ENCODE measurements around the gene TEFM. TPM values are rescaled to one million over a fixed set of nuclear protein-coding genes. Genes with fewer than 3 reads are reported as not detected.
"Not testable (repeated sequence)": the region's sequence is repeated elsewhere in the genome, so short reads cannot be mapped to it uniquely, and the experiment has no call there.

TEFM gene
- total and polyA plus RNA-seq, 2 donors, result 16.6 to 18.7 TPM

- Histone ChIP-seq H3K36me3 (ENCODE audit: control insufficient read depth in 2 of 2, insufficient read depth in 2 of 2, low read length in 1 of 2) (no peaks in the 10 kb centered on the region), H3K27ac (ENCODE audit: low read depth in 1 of 2, low read length in 1 of 2) (no peak overlapping the region), H3K4me1 (ENCODE audit: control insufficient read depth in 2 of 2, insufficient read depth in 2 of 2, low read length in 2 of 2) (no peaks in the 10 kb centered on the region), H3K4me3 (ENCODE audit: low read length in 2 of 2) (no peak overlapping the region), H3K27me3 (ENCODE audit: control insufficient read depth in 2 of 2, insufficient read depth in 1 of 2, low read length in 1 of 2) (no peaks in the 10 kb centered on the region), H3K9me3 (ENCODE audit: control insufficient read depth in 2 of 2, insufficient read depth in 1 of 2, low read length in 1 of 2) (no peaks in the 10 kb centered on the region)
- WGBS, result 53% methylated on average over 4 of the region's 4 CpGs
- no peak for DNase-seq (ENCODE audit: low read depth in 6 of 9, low spot score in 9 of 9)
These were observed 36.5 kb upstream of the TEFM start for GRCh38 chr17:30942308-30943079.

DNA sequence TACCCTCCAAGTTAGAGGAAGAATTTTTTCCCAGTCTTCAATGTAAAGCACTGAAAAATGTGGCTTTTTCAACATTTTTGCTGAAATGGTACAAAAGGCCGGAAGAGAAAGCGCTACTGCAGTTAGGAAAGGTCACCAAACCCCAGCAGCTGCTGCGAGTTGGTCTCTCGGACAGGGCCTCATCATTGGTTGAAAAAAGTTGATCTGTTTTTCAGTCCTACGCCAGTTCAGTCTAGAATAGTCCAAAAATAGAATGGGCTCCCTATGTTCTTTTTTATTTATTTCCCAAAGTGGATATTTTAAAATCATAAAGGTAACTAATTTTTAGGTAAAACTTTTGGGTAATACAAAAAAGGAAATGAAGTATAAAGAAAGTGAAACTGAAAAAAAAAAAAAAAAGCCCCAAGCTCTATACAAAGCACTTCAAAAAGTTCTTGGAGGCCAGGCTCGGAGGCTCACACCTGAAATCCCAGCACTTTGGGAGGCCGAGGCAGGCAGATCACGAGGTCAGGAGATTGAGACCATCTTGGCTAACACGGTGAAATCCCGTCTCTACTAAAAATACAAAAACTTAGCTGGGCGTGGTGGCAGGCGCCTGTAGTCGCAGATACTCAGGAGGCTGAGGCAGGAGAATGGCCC lies 33.1 kb upstream of the TEFM start:
- DNase-seq (ENCODE audit: low read depth in 6 of 9, low spot score in 9 of 9), result no peak
- Histone ChIP-seq H3K4me1 (ENCODE audit: control insufficient read depth in 2 of 2, insufficient read depth in 2 of 2, low read length in 2 of 2) (no peaks in the 10 kb centered on the region), H3K27ac (ENCODE audit: low read depth in 1 of 2, low read length in 1 of 2) (no peak overlapping the region), H3K27me3 (ENCODE audit: control insufficient read depth in 2 of 2, insufficient read depth in 1 of 2, low read length in 1 of 2) (no peaks in the 10 kb centered on the region), H3K4me3 (ENCODE audit: low read length in 2 of 2) (no peak overlapping the region), H3K9me3 (ENCODE audit: control insufficient read depth in 2 of 2, insufficient read depth in 1 of 2, low read length in 1 of 2) (no peaks in the 10 kb centered on the region), H3K36me3 (ENCODE audit: control insufficient read depth in 2 of 2, insufficient read depth in 2 of 2, low read length in 1 of 2) (no peaks in the 10 kb centered on the region)
- 97% methylated on average over 13 of the region's 13 CpGs for WGBS

DNA sequence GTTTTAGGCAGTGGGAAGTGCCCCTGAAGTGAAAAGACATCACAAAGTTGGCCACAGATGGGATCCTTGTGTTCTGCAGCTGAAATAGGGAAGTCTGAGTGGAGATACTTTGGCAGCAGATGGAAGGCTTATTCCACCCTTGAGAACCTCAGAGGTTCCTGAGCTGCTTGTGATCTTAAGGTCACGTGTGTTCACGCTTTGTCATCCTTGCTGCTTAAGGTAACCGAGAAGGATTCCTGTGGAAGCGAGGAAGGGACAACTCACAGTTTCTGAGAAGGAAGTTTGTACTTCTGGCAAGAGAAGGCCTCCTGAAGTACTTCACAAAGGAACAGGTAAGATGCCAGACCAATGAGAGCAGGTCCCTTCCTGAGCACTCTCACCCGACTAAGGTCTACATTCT lies 27.9 kb upstream of the TEFM start:
- Histone ChIP-seq H3K9me3 (ENCODE audit: control insufficient read depth in 2 of 2, insufficient read depth in 1 of 2, low read length in 1 of 2) (no peaks in the 10 kb centered on the region), H3K36me3 (ENCODE audit: control insufficient read depth in 2 of 2, insufficient read depth in 2 of 2, low read length in 1 of 2) (no peaks in the 10 kb centered on the region), H3K4me1 (ENCODE audit: control insufficient read depth in 2 of 2, insufficient read depth in 2 of 2, low read length in 2 of 2) (no peaks in the 10 kb centered on the region), H3K27ac (ENCODE audit: low read depth in 1 of 2, low read length in 1 of 2) (no peak overlapping the region), H3K27me3 (ENCODE audit: control insufficient read depth in 2 of 2, insufficient read depth in 1 of 2, low read length in 1 of 2) (no peaks in the 10 kb centered on the region), H3K4me3 (ENCODE audit: low read length in 2 of 2) (no peak overlapping the region)
- 51% methylated on average over 5 of the region's 5 CpGs for WGBS
- no peak for DNase-seq (ENCODE audit: low read depth in 6 of 9, low spot score in 9 of 9)

DNA sequence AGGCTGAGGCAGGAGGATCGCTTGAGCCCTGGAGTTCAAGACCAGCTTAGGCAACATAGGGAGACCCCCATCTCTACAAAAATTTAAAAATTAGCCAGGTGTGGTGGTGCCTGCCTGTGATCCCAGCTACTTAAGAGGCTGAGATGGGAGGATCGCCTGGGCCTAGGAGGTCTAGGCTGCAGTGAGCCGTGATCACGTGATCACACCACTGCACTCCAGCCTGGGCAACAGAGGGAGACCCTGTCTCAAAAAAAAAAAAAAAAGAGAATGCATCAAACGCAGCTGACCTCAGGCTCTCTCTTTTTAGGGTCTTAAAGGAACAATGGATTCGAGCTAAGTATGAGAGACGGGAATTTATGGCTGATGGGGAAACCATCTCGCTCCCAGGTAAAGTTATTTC lies 25.5 kb upstream of the TEFM start:
- H3K4me3 ChIP-seq (ENCODE audit: low read length in 2 of 2); DNase-seq (ENCODE audit: low read depth in 6 of 9, low spot score in 9 of 9); H3K27ac ChIP-seq (ENCODE audit: low read depth in 1 of 2, low read length in 1 of 2); H3K4me1 ChIP-seq (ENCODE audit: control insufficient read depth in 2 of 2, insufficient read depth in 2 of 2, low read length in 2 of 2); H3K9me3 ChIP-seq (ENCODE audit: control insufficient read depth in 2 of 2, insufficient read depth in 1 of 2, low read length in 1 of 2); H3K36me3 ChIP-seq (ENCODE audit: control insufficient read depth in 2 of 2, insufficient read depth in 2 of 2, low read length in 1 of 2); H3K27me3 ChIP-seq (ENCODE audit: control insufficient read depth in 2 of 2, insufficient read depth in 1 of 2, low read length in 1 of 2): not testable (repeated sequence)
- WGBS, result 98% methylated on average over 8 of the region's 8 CpGs

DNA sequence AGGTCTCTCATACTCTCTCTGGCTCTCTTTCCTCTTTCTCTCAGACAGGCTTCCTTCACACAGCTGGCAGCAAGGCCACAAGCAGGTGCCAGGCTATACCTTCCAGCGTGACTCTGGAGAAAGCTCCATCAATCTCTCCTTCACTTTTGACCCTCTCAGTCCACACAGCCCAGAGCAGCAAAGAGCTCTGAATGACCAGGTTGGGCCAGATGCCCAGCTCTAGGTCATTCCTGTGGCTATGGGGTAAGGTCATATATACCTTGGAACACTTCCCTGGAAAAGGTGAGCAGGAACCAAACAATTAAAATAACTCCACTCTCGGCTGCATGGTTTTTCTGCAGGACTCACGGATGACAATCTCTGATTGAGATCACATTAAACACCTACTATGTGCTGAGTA lies 24.5 kb upstream of the TEFM start:
- WGBS, result over 99% methylated on average over 3 of the region's 3 CpGs
- H3K9me3 ChIP-seq (ENCODE audit: control insufficient read depth in 2 of 2, insufficient read depth in 1 of 2, low read length in 1 of 2), result no peaks in the 10 kb centered on the region
- no peak for DNase-seq (ENCODE audit: low read depth in 6 of 9, low spot score in 9 of 9)
- no peaks in the 10 kb centered on the region for H3K36me3 ChIP-seq (ENCODE audit: control insufficient read depth in 2 of 2, insufficient read depth in 2 of 2, low read length in 1 of 2)
- H3K4me3 ChIP-seq (ENCODE audit: low read length in 2 of 2), result no peak overlapping the region
- H3K4me1 ChIP-seq (ENCODE audit: control insufficient read depth in 2 of 2, insufficient read depth in 2 of 2, low read length in 2 of 2), result no peaks in the 10 kb centered on the region
- no peak overlapping the region for H3K27ac ChIP-seq (ENCODE audit: low read depth in 1 of 2, low read length in 1 of 2)
- peaks cover 0 to 7% of the 10 kb centered on the region in 2 donors for H3K27me3 ChIP-seq (ENCODE audit: control insufficient read depth in 2 of 2, insufficient read depth in 1 of 2, low read length in 1 of 2)

- H3K27ac ChIP-seq (ENCODE audit: low read depth in 1 of 2, low read length in 1 of 2); H3K4me3 ChIP-seq (ENCODE audit: low read length in 2 of 2); H3K9me3 ChIP-seq (ENCODE audit: control insufficient read depth in 2 of 2, insufficient read depth in 1 of 2, low read length in 1 of 2); DNase-seq (ENCODE audit: low read depth in 6 of 9, low spot score in 9 of 9); H3K27me3 ChIP-seq (ENCODE audit: control insufficient read depth in 2 of 2, insufficient read depth in 1 of 2, low read length in 1 of 2); H3K4me1 ChIP-seq (ENCODE audit: control insufficient read depth in 2 of 2, insufficient read depth in 2 of 2, low read length in 2 of 2); H3K36me3 ChIP-seq (ENCODE audit: control insufficient read depth in 2 of 2, insufficient read depth in 2 of 2, low read length in 1 of 2): not testable (repeated sequence)
- 98% methylated on average over 3 of the region's 3 CpGs for WGBS
These were observed 23.8 kb upstream of the TEFM start for GRCh38 chr17:30929861-30930260.

DNA sequence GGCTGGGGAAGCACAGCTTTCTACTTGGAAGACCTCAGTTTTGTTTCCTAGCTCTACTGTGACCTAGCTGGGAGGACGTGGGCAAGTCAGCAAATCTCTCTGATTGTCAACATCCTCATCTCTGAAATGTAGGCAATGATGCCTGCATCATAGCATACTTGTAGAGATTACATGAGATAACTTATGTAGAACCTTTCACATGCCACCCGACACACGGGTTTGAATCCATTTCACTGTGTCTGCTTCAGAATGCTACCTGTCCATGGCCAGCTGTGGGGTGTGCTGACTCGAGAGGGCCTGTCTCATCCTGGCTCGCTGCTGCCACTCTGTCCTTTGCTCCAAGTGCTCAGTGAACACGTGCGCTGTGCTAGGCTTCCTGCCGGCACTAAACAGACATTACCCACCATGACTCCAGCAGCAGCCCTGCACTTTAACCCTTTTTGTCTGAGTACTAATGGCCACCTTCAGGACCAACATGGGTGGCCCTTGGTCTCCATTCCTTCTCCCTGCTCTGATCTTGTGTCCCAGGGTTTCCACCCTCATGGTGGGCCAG lies 23.1 kb upstream of the TEFM start:
- no peaks in the 10 kb centered on the region for H3K9me3 ChIP-seq (ENCODE audit: control insufficient read depth in 2 of 2, insufficient read depth in 1 of 2, low read length in 1 of 2)
- no peak overlapping the region for H3K4me3 ChIP-seq (ENCODE audit: low read length in 2 of 2)
- DNase-seq (ENCODE audit: low read depth in 6 of 9, low spot score in 9 of 9), result no peak
- H3K27ac ChIP-seq (ENCODE audit: low read depth in 1 of 2, low read length in 1 of 2), result no peak overlapping the region
- H3K4me1 ChIP-seq (ENCODE audit: control insufficient read depth in 2 of 2, insufficient read depth in 2 of 2, low read length in 2 of 2), result no peaks in the 10 kb centered on the region
- no peaks in the 10 kb centered on the region for H3K36me3 ChIP-seq (ENCODE audit: control insufficient read depth in 2 of 2, insufficient read depth in 2 of 2, low read length in 1 of 2)
- H3K27me3 ChIP-seq (ENCODE audit: control insufficient read depth in 2 of 2, insufficient read depth in 1 of 2, low read length in 1 of 2), result peaks cover 3 to 13% of the 10 kb centered on the region in 2 donors
- 91% methylated on average over 8 of the region's 8 CpGs for WGBS

DNA sequence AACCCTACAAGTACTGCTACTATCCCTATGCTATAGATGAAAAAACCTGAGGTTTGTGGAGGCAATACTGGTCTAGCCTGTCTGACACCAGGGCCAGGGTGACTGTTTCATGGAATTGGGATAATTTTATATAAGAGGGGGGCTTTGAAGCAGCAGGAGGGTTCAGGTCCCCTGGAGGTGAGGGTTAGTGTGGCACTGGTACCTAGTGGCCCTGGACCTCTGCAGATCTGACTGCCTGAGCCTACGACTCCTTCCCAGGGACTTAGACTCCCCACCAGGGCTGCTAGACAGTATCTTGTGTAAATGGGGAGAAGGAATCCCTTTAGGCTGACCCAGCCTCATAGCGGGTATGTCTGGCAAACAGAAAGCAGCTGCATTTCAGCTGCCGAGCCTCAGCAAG lies 22.5 kb upstream of the TEFM start:
- WGBS, result 98% methylated on average over 3 of the region's 3 CpGs
- Histone ChIP-seq H3K4me1 (ENCODE audit: control insufficient read depth in 2 of 2, insufficient read depth in 2 of 2, low read length in 2 of 2) (no peaks in the 10 kb centered on the region), H3K27ac (ENCODE audit: low read depth in 1 of 2, low read length in 1 of 2) (no peak overlapping the region), H3K9me3 (ENCODE audit: control insufficient read depth in 2 of 2, insufficient read depth in 1 of 2, low read length in 1 of 2) (no peaks in the 10 kb centered on the region), H3K4me3 (ENCODE audit: low read length in 2 of 2) (no peak overlapping the region), H3K36me3 (ENCODE audit: control insufficient read depth in 2 of 2, insufficient read depth in 2 of 2, low read length in 1 of 2) (no peaks in the 10 kb centered on the region), H3K27me3 (ENCODE audit: control insufficient read depth in 2 of 2, insufficient read depth in 1 of 2, low read length in 1 of 2) (peaks cover 3 to 19% of the 10 kb centered on the region in 2 donors)
- DNase-seq (ENCODE audit: low read depth in 6 of 9, low spot score in 9 of 9), result no peak

DNA sequence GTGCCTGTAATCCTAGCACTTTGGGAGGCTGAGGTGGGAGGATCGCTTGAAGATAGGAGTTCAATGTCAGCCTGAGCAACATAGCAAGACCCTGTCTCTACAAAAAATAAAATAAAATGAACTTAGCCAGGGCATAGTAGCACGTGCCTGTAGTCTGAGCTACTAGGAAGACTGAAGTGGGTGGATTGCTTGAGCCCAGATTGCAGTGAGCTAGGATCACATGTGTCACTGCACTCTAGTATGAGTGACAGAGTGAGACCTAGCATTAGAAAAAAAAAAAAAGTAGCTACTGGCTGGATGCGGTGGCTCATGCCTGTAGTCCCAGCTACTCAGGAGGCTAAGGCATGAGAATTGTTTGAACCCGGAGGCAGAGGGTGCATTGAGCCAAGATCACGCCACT lies 21.7 kb upstream of the TEFM start:
- peaks cover 10 to 27% of the 10 kb centered on the region in 2 donors for H3K27me3 ChIP-seq (ENCODE audit: control insufficient read depth in 2 of 2, insufficient read depth in 1 of 2, low read length in 1 of 2)
- H3K4me3 ChIP-seq (ENCODE audit: low read length in 2 of 2), result no peak overlapping the region
- no peak overlapping the region for H3K27ac ChIP-seq (ENCODE audit: low read depth in 1 of 2, low read length in 1 of 2)
- no peak for DNase-seq (ENCODE audit: low read depth in 6 of 9, low spot score in 9 of 9)
- no peaks in the 10 kb centered on the region for H3K36me3 ChIP-seq (ENCODE audit: control insufficient read depth in 2 of 2, insufficient read depth in 2 of 2, low read length in 1 of 2)
- 94% methylated on average over 5 of the region's 5 CpGs for WGBS
- H3K9me3 ChIP-seq (ENCODE audit: control insufficient read depth in 2 of 2, insufficient read depth in 1 of 2, low read length in 1 of 2), result no peaks in the 10 kb centered on the region
- H3K4me1 ChIP-seq (ENCODE audit: control insufficient read depth in 2 of 2, insufficient read depth in 2 of 2, low read length in 2 of 2), result no peaks in the 10 kb centered on the region

Measured in thymus (tissue), 11 donors.